ENCODE measurements around the gene CACNA1G. TPM values are rescaled to one million over a fixed set of nuclear protein-coding genes. Genes with fewer than 3 reads are reported as not detected.

The CACNA1G gene
- total RNA-seq, 1 experiment from 2014 or later: 0.04 TPM

GRCh38 chr17:50638966-50639713 lies 78.6 kb downstream of the CACNA1G start:
- peak; percentile 100 for DNase-seq
- H3K36me3 ChIP-seq (ENCODE audit: low read depth, low read length): peaks cover 11% of the 10 kb centered on the region; the same call in 1 of the 2 replicates
- H2AFZ ChIP-seq (ENCODE audit: low read length): no peak overlapping the region
- H3K4me1 ChIP-seq (ENCODE audit: insufficient read depth, low read length): peaks cover 78% of the 10 kb centered on the region
- H3F3A ChIP-seq (ENCODE audit: low read length, unreplicated experiment): peaks cover 12% of the 10 kb centered on the region
- no peaks in the 10 kb centered on the region for H3K27me3 ChIP-seq (ENCODE audit: low read length)
- no TSS peak for BruUV-seq (replicated peaks)
- peak; percentile 62 for ATAC-seq
- H4K20me1 ChIP-seq (ENCODE audit: low read length): no peaks in the 10 kb centered on the region
- H3K9ac ChIP-seq (ENCODE audit: low read length): peak overlapping the region; percentile 49
- peak overlapping the region; percentile 87 for H3K4me2 ChIP-seq (ENCODE audit: low read length)
- no peaks in the 10 kb centered on the region for H3K9me2 ChIP-seq (replicated peaks; ENCODE audit: low read length)
- TF ChIP-seq, protein P1, sequence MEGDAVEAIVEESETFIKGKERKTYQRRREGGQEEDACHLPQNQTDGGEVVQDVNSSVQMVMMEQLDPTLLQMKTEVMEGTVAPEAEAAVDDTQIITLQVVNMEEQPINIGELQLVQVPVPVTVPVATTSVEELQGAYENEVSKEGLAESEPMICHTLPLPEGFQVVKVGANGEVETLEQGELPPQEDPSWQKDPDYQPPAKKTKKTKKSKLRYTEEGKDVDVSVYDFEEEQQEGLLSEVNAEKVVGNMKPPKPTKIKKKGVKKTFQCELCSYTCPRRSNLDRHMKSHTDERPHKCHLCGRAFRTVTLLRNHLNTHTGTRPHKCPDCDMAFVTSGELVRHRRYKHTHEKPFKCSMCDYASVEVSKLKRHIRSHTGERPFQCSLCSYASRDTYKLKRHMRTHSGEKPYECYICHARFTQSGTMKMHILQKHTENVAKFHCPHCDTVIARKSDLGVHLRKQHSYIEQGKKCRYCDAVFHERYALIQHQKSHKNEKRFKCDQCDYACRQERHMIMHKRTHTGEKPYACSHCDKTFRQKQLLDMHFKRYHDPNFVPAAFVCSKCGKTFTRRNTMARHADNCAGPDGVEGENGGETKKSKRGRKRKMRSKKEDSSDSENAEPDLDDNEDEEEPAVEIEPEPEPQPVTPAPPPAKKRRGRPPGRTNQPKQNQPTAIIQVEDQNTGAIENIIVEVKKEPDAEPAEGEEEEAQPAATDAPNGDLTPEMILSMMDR (conservative IDR thresholded peaks at IDR 0.05; ENCODE audit: low read depth, low read length): no peak
- TF ChIP-seq EZH2 (IDR thresholded peaks at IDR 0.05; ENCODE audit: low read length, unreplicated experiment) (no peak), EZH2phosphoT487 (IDR thresholded peaks at IDR 0.05; ENCODE audit: borderline replicate concordance, low read length) (no peak)
- ChIA-PET CTCF (interaction anchor here (0.6 to 3.0 kb wide), 8 partner anchors 13 to 577 kb away, joined by 3 to 19 read pairs (median 4); partner anchors contain the start of gene LRRC59), POLR2A (ENCODE audit: unreplicated experiment) (interaction anchor here (0.5 to 1.5 kb wide), 9 partner anchors 11 to 1921 kb away, joined by 3 to 6 read pairs (median 4); partner anchors contain the start of gene ATP5MC1)
- H3K4me3 ChIP-seq (ENCODE audit: low read length): peak overlapping the region; percentile 72; the same call in 1 of the 2 replicates
- peaks cover 78% of the 10 kb centered on the region for H3K79me2 ChIP-seq (ENCODE audit: low read length)
- no peaks in the 10 kb centered on the region for H3K9me3 ChIP-seq (ENCODE audit: low read length)
- H3K27ac ChIP-seq (ENCODE audit: low read length): peak overlapping the region; percentile 90
- intact Hi-C loops (cut with micrococcal nuclease): loop anchor here (1.0 to 10.0 kb wide), 3 partner anchors 22 to 244 kb away; partner anchors contain the start of gene LRRC59

- Histone ChIP-seq H3K4me3 (ENCODE audit: low read length) (no peak overlapping the region), H3K9me3 (ENCODE audit: low read length) (no peaks in the 10 kb centered on the region), H3F3A (ENCODE audit: low read length, unreplicated experiment) (peaks cover 12% of the 10 kb centered on the region), H3K36me3 (ENCODE audit: low read depth, low read length) (peaks cover 11% of the 10 kb centered on the region; the same call in 1 of the 2 replicates), H4K20me1 (ENCODE audit: low read length) (no peaks in the 10 kb centered on the region), H3K27me3 (ENCODE audit: low read length) (no peaks in the 10 kb centered on the region), H3K4me1 (ENCODE audit: insufficient read depth, low read length) (peaks cover 70% of the 10 kb centered on the region), H3K9ac (ENCODE audit: low read length) (no peak overlapping the region), H3K4me2 (ENCODE audit: low read length) (peak overlapping the region; percentile 87), H3K27ac (ENCODE audit: low read length) (peak overlapping the region; percentile 90), H3K79me2 (ENCODE audit: low read length) (peaks cover 62% of the 10 kb centered on the region), H2AFZ (ENCODE audit: low read length) (no peak overlapping the region), H3K9me2 (replicated peaks; ENCODE audit: low read length) (no peaks in the 10 kb centered on the region)
- ATAC-seq (no peak), DNase-seq (peak; percentile 51)
- intact Hi-C loops (cut with micrococcal nuclease): no loop called here
- CTCF ChIA-PET: interaction anchor here (3.0 kb wide), 1 partner anchor 54 kb away, joined by 19 read pairs; no protein-coding TSS in a partner anchor
- BruUV-seq (replicated peaks): no TSS peak
- POLR2A ChIA-PET (ENCODE audit: unreplicated experiment): no interaction called here
- TF ChIP-seq, protein P1 (conservative IDR thresholded peaks at IDR 0.05; ENCODE audit: low read depth, low read length): no peak; the same call in 1 of the 2 replicates
- no peak for TF ChIP-seq EZH2phosphoT487 (IDR thresholded peaks at IDR 0.05; ENCODE audit: borderline replicate concordance, low read length)
These were observed 80.3 kb downstream of the CACNA1G start for GRCh38 chr17:50640686-50641351.

Data from PC-3 (cell line).